Fibroblast of lung (primary cell): Measurements from ENCODE around the gene KCNK4. TPM values are rescaled to one million over a fixed set of nuclear protein-coding genes. Genes with fewer than 3 reads are reported as not detected.
A peak's percentile ranks its signal among the peaks of the same experiment; 100 is the strongest.

Source experiments
- DNase-seq, 2 donors: peaks; one replicate each; pipeline versions ENCODE4 v3.0.0 to v3.0.0-alpha.2; 2010; ENCODE audit warnings: low read depth in 2 of 2
- H2AFZ ChIP-seq: 2 replicates; pipeline ENCODE4 v1.5.1; 2012; ENCODE audit warnings: low read length, control low read depth, inconsistent platforms
- H3K27ac ChIP-seq: 2 replicates; pipeline ENCODE4 v1.5.1; 2011; ENCODE audit warnings: low read length, control low read depth; ENCODE audit not compliant: insufficient read depth
- H3K27me3 ChIP-seq: 2 replicates; pipeline ENCODE4 v1.5.1; 2011; ENCODE audit warnings: mild to moderate bottlenecking, low read length; ENCODE audit not compliant: control insufficient read depth, insufficient read depth
- H3K36me3 ChIP-seq: 2 replicates; pipeline ENCODE4 v1.5.1; 2011; ENCODE audit warnings: low read length; ENCODE audit not compliant: control insufficient read depth, insufficient read depth
- H3K4me1 ChIP-seq: 2 replicates; pipeline ENCODE4 v1.5.1; 2011; ENCODE audit warnings: low read length; ENCODE audit not compliant: control insufficient read depth, insufficient read depth; ENCODE audit errors: extremely low read depth
- H3K4me2 ChIP-seq: 2 replicates; pipeline ENCODE4 v1.5.1; 2011; ENCODE audit warnings: low read length, control low read depth; ENCODE audit not compliant: insufficient read depth; ENCODE audit errors: extremely low read depth
- H3K4me3 ChIP-seq, 4 experiments: fragments of 200-600 bp in 1 of 4; sonication (generic) in 1 of 4; replicated peaks in 1 of 4; 2 replicates each; pipeline ENCODE4 v1.5.1; 2011 to 2016; ENCODE audit warnings: low read length in 4 of 4, low read depth in 3 of 4, mild to moderate bottlenecking in 3 of 4, control low read depth in 2 of 4, inconsistent platforms in 1 of 4, mixed read lengths in 1 of 4; ENCODE audit not compliant: insufficient read depth in 1 of 4; ENCODE audit errors: control extremely low read depth in 1 of 4
- H3K79me2 ChIP-seq: 2 replicates; pipeline ENCODE4 v1.5.1; 2012; ENCODE audit warnings: mild to moderate bottlenecking, low read length, inconsistent platforms; ENCODE audit not compliant: control insufficient read depth, insufficient read depth
- H3K9ac ChIP-seq: 2 replicates; pipeline ENCODE4 v1.5.1; 2011; ENCODE audit warnings: mild to moderate bottlenecking, low read length, control low read depth; ENCODE audit not compliant: insufficient read depth
- H3K9me3 ChIP-seq: 2 replicates; pipeline ENCODE4 v1.5.1; 2012; ENCODE audit warnings: low read depth, low read length; ENCODE audit not compliant: control insufficient read depth, insufficient read depth
- H4K20me1 ChIP-seq: 2 replicates; pipeline ENCODE4 v1.5.1; 2011; ENCODE audit warnings: low read length; ENCODE audit not compliant: control insufficient read depth, insufficient read depth; ENCODE audit errors: extremely low read depth
- EZH2 ChIP-seq: IDR thresholded peaks from 2 replicates; pipeline ENCODE4 v1.5.1; 2012; ENCODE audit warnings: low read length, control low read depth, mild to moderate bottlenecking; ENCODE audit errors: missing control alignments
- polyA plus RNA-seq, 2 donors: library from polyadenylated mRNA; depleted of rRNA in 1 of 2; stranded (reverse) in 1 of 2; unstranded in 1 of 2; fragments of >200 nt; gene quantifications; 2 replicates each; pipeline ENCODE4 v1.2.1, GENCODE V29; 2011 to 2012; ENCODE audit warnings: missing spikeins in 1 of 2
- total RNA-seq: library from RNA; depleted of rRNA; stranded (reverse); fragments of >200 nt; gene quantifications from 2 replicates; pipeline ENCODE4 v1.2.1, GENCODE V29; 2014
- TF ChIP-seq, protein P1 (sequence below), 2 donors: IDR thresholded peaks in 1 of 2; conservative IDR thresholded peaks in 1 of 2; 1 replicate in 1 of 2; 2 replicates in 1 of 2; pipeline ENCODE4 v1.5.1; 2011 to 2012; ENCODE audit warnings: low read length in 2 of 2, control low read depth in 1 of 2, inconsistent platforms in 1 of 2, low read depth in 1 of 2, mild to moderate bottlenecking in 1 of 2

Gene KCNK4
- total and polyA plus RNA-seq, 2 donors (not counting 1 experiment from before 2014, with no cell fraction given), result not detected

DNA sequence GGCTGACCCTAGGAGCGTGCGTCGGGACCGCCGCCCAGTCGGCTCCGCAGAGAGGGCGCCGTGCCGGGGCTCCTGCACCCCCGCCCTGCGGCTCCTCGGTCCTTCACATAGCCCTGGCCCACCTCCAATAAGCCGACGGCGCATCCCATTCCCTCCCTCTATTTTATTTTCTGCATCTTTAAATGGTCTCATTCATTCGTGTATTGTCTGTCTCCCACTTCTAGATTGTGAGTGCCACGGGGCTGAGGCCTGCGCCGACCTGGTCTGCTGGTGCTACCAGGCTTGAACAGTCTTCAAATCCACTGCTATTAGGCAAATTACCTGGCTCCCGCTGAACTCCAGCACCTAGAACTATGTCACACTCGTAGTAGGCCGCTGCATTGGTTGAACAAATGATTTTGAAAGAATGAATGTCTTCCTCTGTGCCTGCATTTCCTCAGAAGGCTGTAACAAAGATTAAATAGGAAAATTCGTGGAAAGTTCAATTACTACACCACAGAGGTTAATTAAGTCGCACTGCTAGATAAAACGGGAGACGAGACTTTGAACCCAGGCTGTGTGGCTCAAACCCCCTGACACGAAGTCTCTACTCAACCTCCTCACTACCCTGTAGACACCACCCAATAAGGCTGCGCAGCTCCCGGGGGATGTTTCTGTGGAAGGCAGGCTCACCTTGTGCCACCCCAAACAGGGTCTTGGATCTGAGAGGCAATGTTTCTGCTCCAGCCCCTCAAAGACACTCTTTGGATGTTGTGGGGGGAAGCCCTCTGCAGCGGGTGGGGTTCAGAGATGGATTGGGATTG lies 43.2 kb upstream of the KCNK4 start:
- H3K36me3 ChIP-seq, result peaks cover 4% of the 10 kb centered on the region
- peaks cover 43% of the 10 kb centered on the region for H3K79me2 ChIP-seq
- H2AFZ ChIP-seq, result peak overlapping the region; percentile 53
- TF ChIP-seq, protein P1, sequence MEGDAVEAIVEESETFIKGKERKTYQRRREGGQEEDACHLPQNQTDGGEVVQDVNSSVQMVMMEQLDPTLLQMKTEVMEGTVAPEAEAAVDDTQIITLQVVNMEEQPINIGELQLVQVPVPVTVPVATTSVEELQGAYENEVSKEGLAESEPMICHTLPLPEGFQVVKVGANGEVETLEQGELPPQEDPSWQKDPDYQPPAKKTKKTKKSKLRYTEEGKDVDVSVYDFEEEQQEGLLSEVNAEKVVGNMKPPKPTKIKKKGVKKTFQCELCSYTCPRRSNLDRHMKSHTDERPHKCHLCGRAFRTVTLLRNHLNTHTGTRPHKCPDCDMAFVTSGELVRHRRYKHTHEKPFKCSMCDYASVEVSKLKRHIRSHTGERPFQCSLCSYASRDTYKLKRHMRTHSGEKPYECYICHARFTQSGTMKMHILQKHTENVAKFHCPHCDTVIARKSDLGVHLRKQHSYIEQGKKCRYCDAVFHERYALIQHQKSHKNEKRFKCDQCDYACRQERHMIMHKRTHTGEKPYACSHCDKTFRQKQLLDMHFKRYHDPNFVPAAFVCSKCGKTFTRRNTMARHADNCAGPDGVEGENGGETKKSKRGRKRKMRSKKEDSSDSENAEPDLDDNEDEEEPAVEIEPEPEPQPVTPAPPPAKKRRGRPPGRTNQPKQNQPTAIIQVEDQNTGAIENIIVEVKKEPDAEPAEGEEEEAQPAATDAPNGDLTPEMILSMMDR (conservative IDR thresholded peaks at IDR 0.05 in 1 of 2, IDR thresholded peaks at IDR 0.05 in 1 of 2; ENCODE audit: low read depth in 1 of 2, low read length in 2 of 2), result no peak
- TF ChIP-seq EZH2, result no peak
- peak overlapping the region; percentile 68 for H3K4me2 ChIP-seq
- DNase-seq, result no peak
- peaks cover 20% of the 10 kb centered on the region for H3K4me1 ChIP-seq
- H3K27ac ChIP-seq, result peak overlapping the region; percentile 14
- no peaks in the 10 kb centered on the region for H3K9me3 ChIP-seq
- no peak overlapping the region for H3K9ac ChIP-seq
- H4K20me1 ChIP-seq, result no peaks in the 10 kb centered on the region
- no peaks in the 10 kb centered on the region for H3K27me3 ChIP-seq
- H3K4me3 ChIP-seq, result peak overlapping the region; percentile 24 to 87 (median 82)

DNA sequence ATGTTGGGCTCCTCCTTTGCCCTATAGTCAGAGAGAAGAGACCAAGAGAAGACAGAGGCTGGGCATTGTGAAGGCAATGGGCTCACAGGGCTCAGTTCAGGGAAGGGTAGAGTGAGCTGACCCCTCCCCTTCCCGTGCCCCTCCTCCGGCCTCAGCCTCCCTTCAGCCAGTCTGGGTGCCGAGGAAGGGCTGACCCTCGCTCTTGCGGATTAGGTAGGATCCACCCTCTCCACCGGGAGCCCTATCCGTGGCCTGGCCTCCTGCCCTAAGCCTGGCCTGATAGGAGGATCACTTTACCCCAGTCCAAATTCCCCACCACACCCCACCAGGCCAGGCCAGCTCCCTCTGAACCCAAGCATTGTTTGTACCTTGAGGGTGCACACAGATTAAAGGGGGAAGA lies 42.5 kb upstream of the KCNK4 start:
- Histone ChIP-seq H3K9ac (no peak overlapping the region), H3K36me3 (peaks cover 1% of the 10 kb centered on the region), H3K27me3 (no peaks in the 10 kb centered on the region), H3K4me2 (no peak overlapping the region), H3K4me3 (no peak overlapping the region), H3K79me2 (peaks cover 44% of the 10 kb centered on the region), H4K20me1 (no peaks in the 10 kb centered on the region), H3K4me1 (peaks cover 16% of the 10 kb centered on the region), H2AFZ (no peak overlapping the region), H3K27ac (no peak overlapping the region), H3K9me3 (no peaks in the 10 kb centered on the region)
- TF ChIP-seq, protein P1 (conservative IDR thresholded peaks at IDR 0.05 in 1 of 2, IDR thresholded peaks at IDR 0.05 in 1 of 2; ENCODE audit: low read depth in 1 of 2, low read length in 2 of 2), result no peak
- TF ChIP-seq EZH2, result no peak
- no peak for DNase-seq

DNA sequence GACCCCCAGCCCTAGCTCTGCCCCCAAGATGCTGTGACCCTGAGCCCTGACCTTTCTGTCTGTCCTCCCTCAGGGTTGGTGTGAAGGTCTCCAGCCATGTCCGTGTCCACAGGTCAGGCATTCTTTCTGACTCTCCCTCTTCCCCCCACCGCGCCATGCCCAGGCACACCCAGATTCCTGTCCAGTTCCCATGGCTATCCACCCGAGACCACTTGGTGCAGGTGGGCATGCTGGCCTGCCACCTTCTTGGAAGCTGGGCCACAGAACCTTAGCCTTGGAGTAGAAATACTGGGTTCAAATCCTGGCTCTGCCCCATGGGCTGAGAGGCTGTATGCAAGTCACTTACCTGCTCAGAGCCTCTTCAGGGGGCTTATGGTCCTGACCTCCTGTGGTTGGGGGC lies 42.1 kb upstream of the KCNK4 start:
- no peak overlapping the region for H3K4me3 ChIP-seq
- H2AFZ ChIP-seq, result no peak overlapping the region
- no peaks in the 10 kb centered on the region for H3K27me3 ChIP-seq
- DNase-seq, result no peak
- TF ChIP-seq, protein P1 (conservative IDR thresholded peaks at IDR 0.05 in 1 of 2, IDR thresholded peaks at IDR 0.05 in 1 of 2; ENCODE audit: low read depth in 1 of 2, low read length in 2 of 2), result no peak
- no peak for TF ChIP-seq EZH2
- H3K36me3 ChIP-seq, result peaks cover 1% of the 10 kb centered on the region
- no peak overlapping the region for H3K9ac ChIP-seq
- H3K27ac ChIP-seq, result no peak overlapping the region
- no peaks in the 10 kb centered on the region for H4K20me1 ChIP-seq
- H3K79me2 ChIP-seq, result peaks cover 46% of the 10 kb centered on the region
- H3K4me2 ChIP-seq, result no peak overlapping the region
- no peaks in the 10 kb centered on the region for H3K9me3 ChIP-seq
- H3K4me1 ChIP-seq, result peaks cover 13% of the 10 kb centered on the region
